GM19324 (cell line): ENCODE data around the gene BZW1.

Source experiments
- ATAC-seq: cut with Tn5 transposase; IDR thresholded peaks from one replicate; pipeline ENCODE4 v1.9.1; 2021; ENCODE audit warnings: mild to moderate bottlenecking, moderate library complexity; ENCODE audit not compliant: unreplicated experiment, low FRiP score

Gene BZW1

GRCh38 chr2:200811333-200812121 lies at the start of gene BZW1:
BZW1 (plus strand) TSS chr2:200811910; CDS start chr2:200813218, 1,308 bp downstream.
- ATAC-seq: peak; percentile 90

GRCh38 chr2:200762127-200762526 lies 49.6 kb upstream of the BZW1 start:
- ATAC-seq: no peak

GRCh38 chr2:200763422-200763821 lies 48.3 kb upstream of the BZW1 start:
- no peak for ATAC-seq

- ATAC-seq: no peak
These were observed 46.4 kb upstream of the BZW1 start for GRCh38 chr2:200765139-200765951.

GRCh38 chr2:200765995-200766660 lies 45.6 kb upstream of the BZW1 start:
- ATAC-seq: no peak

GRCh38 chr2:200767111-200767885 lies 44.4 kb upstream of the BZW1 start:
- no peak for ATAC-seq

- ATAC-seq: no peak
These were observed 40.9 kb upstream of the BZW1 start for GRCh38 chr2:200770847-200771246.

- no peak for ATAC-seq
These were observed 39.1 kb upstream of the BZW1 start for GRCh38 chr2:200772620-200773019.

- no peak for ATAC-seq
These were observed 38.6 kb upstream of the BZW1 start for GRCh38 chr2:200773083-200773482.

- ATAC-seq: no peak
These were observed 36.8 kb upstream of the BZW1 start for GRCh38 chr2:200774920-200775319.

- ATAC-seq: no peak
These were observed 34.4 kb upstream of the BZW1 start for GRCh38 chr2:200777275-200777674.

- no peak for ATAC-seq
These were observed 33.7 kb upstream of the BZW1 start for GRCh38 chr2:200778038-200778437.

- ATAC-seq: no peak
These were observed 32.5 kb upstream of the BZW1 start for GRCh38 chr2:200779214-200779613.

- no peak for ATAC-seq
These were observed 30.1 kb upstream of the BZW1 start for GRCh38 chr2:200781616-200782015.

- ATAC-seq: no peak
These were observed 29.5 kb upstream of the BZW1 start for GRCh38 chr2:200782251-200782650.

GRCh38 chr2:200784215-200784614 lies 27.5 kb upstream of the BZW1 start:
- no peak for ATAC-seq

GRCh38 chr2:200786423-200786822 lies 25.3 kb upstream of the BZW1 start:
- no peak for ATAC-seq

- ATAC-seq: no peak
These were observed 24.9 kb upstream of the BZW1 start for GRCh38 chr2:200786826-200787225.

GRCh38 chr2:200787351-200788120 lies 24.2 kb upstream of the BZW1 start:
- ATAC-seq: no peak
